ENCODE data around the gene GRK1. TPM values are rescaled to one million over a fixed set of nuclear protein-coding genes. Genes with fewer than 3 reads are reported as not detected.

GRK1 gene
- total and polyA plus RNA-seq, 8 donors, result 0.02 to 0.04 TPM; not detected in 6

DNA sequence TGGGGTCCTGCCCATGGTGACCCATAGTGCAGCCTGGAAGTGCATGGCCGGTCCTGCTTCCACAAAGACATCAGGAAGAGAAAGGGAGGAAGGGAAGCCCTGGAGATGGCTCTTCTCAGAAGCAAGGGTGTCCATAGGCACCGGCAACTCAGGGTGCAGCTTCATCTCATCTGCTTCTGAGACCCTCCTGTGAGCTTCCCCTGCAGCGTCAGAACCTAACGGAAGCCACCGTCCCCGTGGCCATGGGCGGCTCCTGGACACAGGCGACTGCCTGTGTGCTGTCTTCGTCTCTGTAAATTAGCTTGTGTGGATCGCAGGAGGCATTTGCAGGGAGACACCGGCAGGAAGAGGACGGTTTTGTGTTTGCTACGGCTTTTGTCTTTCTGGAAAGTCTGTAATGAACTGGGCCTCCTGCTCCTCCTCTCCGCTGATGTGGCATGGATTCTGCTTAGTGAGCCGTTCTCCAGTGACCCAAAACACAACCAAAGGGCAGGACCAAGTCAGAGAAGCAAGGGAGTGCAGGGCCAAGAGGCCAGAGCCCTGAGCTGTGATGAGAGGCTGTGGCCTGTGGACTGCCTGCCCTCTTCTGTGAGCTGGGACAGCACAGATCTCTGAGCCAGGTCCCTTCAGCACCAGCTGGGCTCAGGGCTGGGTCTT is 11.5 kb upstream of the GRK1 start:
- 82 to 84% methylated on average over 15 of the region's 15 CpGs for WGBS, 2 donors

DNA sequence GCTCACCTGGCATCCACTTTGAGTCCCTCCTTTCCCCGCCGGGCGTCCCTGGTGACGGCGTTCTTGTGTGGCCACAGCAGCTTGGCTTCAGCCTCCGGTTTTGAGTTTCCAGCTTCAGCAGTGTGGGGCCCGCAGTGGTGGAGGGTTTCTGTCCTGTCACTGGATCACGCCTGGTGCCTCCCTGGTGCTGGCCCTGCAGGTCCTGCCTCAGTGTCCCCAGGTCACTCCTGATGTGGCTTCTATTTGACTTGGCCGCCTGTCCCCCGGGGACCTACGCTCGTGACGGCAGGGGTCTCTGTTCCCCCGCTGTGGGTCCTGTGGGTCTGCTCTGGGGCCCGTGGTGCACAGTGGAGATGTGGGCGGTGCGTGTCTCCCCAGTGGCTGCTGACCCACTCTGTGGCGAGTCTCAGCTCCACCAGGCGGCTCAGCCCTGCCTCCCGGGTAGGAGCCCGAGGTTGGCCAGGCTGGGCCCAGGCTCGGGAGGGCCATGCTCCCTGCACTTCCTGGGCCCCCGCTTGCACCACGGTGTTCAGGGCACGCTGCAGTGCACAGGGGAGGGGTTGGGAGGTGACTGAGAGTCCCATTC is 10.9 kb upstream of the GRK1 start:
- Histone ChIP-seq H3K4me3 (no peak overlapping the region), H3K36me3 (no peaks in the 10 kb centered on the region)
- WGBS, 2 donors, result 88 to 90% methylated on average over 25 of the region's 25 CpGs

More for the DNA sequence above, 11.5 kb upstream of the GRK1 start:
- Histone ChIP-seq H3K27ac (no peak overlapping the region), H3K27me3 (no peaks in the 10 kb centered on the region), H3K4me3 (no peak overlapping the region), H3K36me3 (no peaks in the 10 kb centered on the region), H3K4me1 (no peaks in the 10 kb centered on the region), H3K9me3 (no peaks in the 10 kb centered on the region)
- no peak for FAIRE-seq
- no peak for ATAC-seq
- intact Hi-C loops (cut with DNase I), result no loop called here
- peak in 2 of 6 donors; percentile 3 to 45 for DNase-seq
- TF ChIP-seq, protein P1, sequence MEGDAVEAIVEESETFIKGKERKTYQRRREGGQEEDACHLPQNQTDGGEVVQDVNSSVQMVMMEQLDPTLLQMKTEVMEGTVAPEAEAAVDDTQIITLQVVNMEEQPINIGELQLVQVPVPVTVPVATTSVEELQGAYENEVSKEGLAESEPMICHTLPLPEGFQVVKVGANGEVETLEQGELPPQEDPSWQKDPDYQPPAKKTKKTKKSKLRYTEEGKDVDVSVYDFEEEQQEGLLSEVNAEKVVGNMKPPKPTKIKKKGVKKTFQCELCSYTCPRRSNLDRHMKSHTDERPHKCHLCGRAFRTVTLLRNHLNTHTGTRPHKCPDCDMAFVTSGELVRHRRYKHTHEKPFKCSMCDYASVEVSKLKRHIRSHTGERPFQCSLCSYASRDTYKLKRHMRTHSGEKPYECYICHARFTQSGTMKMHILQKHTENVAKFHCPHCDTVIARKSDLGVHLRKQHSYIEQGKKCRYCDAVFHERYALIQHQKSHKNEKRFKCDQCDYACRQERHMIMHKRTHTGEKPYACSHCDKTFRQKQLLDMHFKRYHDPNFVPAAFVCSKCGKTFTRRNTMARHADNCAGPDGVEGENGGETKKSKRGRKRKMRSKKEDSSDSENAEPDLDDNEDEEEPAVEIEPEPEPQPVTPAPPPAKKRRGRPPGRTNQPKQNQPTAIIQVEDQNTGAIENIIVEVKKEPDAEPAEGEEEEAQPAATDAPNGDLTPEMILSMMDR (IDR thresholded peaks at IDR 0.05), result no peak

DNA sequence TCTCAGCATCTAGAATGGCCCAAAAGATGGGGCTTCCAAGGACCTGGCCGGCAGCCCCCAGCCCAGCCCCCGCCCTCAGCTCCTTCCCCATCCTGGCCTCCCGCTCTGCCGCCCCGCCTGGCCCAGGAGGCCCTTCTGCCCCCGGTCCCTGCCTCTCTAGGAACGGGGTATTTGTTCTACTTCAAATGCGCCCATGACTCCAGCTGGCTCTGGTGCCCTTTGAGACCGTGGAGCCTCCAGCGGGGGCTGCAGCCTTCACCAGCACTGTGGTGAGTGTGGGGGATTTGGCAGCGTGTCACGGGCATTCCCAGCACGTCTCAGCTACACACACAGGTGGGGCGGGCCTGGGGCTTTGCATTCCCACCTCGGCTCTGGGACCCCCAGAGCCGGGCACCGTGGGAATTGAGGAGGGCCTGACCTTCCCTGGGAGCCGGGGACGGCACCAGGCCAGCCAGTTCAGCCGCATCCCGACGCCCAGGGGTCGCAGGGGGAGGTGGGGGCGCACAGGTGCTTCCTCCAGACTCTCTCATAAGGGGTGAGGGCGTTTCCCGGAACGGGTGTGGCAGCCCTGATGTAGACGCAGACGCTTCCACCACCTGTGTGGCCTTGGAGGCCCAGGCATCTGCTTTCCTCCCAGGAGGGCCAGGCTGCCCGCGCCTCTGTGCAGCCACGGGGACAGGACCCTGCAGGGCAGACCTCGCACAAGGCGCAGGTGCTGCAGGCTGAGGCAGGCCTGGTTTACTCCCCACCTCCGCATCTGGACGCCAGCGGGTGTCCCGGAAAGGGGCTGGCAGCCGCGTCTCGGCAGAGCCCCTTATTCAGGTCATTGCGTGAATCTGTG is 10.0 kb upstream of the GRK1 start:
- Histone ChIP-seq H3K36me3 (no peaks in the 10 kb centered on the region), H3K27ac (no peak overlapping the region), H3K27me3 (no peaks in the 10 kb centered on the region), H3K4me1 (no peaks in the 10 kb centered on the region), H3K9me3 (no peaks in the 10 kb centered on the region), H3K4me3 (no peak overlapping the region)
- DNase-seq, result peak in 3 of 6 donors; percentile 5 to 50 (median 20)
- intact Hi-C loops (cut with DNase I), result no loop called here
- TF ChIP-seq, protein P1 (IDR thresholded peaks at IDR 0.05), result no peak
- no peak for ATAC-seq
- 80 to 87% methylated on average over 42 of the region's 42 CpGs for WGBS, 2 donors
- no peak for FAIRE-seq

More for the DNA sequence above, 10.9 kb upstream of the GRK1 start:
- no peaks in the 10 kb centered on the region for H3K27me3 ChIP-seq
- H3K4me1 ChIP-seq, result no peaks in the 10 kb centered on the region
- ATAC-seq (no peak), FAIRE-seq (no peak), DNase-seq (peak in 3 of 6 donors; percentile 5 to 46 (median 11))
- no peak overlapping the region for H3K27ac ChIP-seq
- intact Hi-C loops (cut with DNase I), result no loop called here
- TF ChIP-seq, protein P1 (IDR thresholded peaks at IDR 0.05), result no peak
- H3K9me3 ChIP-seq, result no peaks in the 10 kb centered on the region

DNA sequence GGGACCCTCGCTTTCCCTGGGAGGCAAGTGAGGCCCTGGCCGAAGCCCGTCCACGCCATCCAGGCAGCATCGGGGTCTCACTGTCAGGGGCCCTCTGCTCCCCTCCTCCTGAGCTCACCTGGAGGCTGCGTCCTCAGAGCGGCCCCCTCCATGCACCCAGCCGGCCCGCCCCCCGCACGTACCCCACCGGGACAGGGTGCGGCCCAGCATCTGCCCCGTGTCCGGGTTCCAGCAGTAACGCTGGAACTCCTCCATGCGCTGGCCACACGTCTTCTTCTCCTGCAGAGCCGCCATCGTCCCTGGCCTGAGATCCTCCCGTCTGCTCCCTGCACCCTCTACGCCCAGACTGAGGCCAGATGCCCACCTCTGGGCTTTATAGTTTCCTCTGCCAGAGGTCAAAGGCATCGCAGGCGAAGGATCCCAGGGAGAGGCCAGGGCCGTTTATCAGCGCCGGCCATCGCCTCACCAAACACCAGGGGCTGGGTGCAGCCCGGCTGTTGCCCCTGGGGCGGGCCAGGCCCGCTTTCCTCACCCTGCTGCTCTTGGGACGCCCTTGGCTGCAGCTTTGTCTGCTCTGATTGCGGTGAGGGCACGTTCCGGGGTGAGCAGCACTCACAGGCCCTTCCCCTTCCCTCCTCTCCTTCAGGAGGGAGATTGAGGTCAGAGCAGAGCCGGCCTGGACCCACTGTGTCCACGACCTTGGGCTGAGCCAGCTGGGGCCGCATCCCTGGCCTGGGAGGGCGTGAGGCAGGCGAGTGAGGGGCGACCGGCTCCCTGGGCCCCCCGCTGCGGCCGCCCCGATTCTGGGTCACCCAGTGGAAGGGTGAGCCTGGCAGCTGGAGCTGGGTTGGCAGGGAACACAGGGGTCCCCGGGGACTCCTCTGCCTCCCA is 8.9 kb upstream of the GRK1 start, which contains the start of gene ATP4B:
Gene ATP4B (minus strand): TSS at position 348 of the 891 bp plus-strand sequence. CDS start 54 bp downstream, at position 294.
- DNase-seq (peak in 3 of 6 donors; percentile 6 to 48 (median 16)), FAIRE-seq (no peak), ATAC-seq (no peak)
- Histone ChIP-seq H3K9me3 (no peaks in the 10 kb centered on the region), H3K4me1 (no peaks in the 10 kb centered on the region), H3K27ac (no peak within 1 kb of the TSS), H3K36me3 (no peaks in the 10 kb centered on the region), H3K27me3 (no peaks in the 10 kb centered on the region), H3K4me3 (no peak within 1 kb of the TSS)
- WGBS, 2 donors, result 76 to 82% methylated on average over 43 to 47 of the region's 47 CpGs
- intact Hi-C loops (cut with DNase I), result no loop called here
- TF ChIP-seq, protein P1 (IDR thresholded peaks at IDR 0.05), result no peak

Measured in pancreas (tissue), 10 donors.